ENCODE results near the gene PTPRE. TPM values are rescaled to one million over a fixed set of nuclear protein-coding genes. Genes with fewer than 3 reads are reported as not detected.

PTPRE gene
- total RNA-seq, 1 experiment from 2014 or later: 0.50 TPM

DNA sequence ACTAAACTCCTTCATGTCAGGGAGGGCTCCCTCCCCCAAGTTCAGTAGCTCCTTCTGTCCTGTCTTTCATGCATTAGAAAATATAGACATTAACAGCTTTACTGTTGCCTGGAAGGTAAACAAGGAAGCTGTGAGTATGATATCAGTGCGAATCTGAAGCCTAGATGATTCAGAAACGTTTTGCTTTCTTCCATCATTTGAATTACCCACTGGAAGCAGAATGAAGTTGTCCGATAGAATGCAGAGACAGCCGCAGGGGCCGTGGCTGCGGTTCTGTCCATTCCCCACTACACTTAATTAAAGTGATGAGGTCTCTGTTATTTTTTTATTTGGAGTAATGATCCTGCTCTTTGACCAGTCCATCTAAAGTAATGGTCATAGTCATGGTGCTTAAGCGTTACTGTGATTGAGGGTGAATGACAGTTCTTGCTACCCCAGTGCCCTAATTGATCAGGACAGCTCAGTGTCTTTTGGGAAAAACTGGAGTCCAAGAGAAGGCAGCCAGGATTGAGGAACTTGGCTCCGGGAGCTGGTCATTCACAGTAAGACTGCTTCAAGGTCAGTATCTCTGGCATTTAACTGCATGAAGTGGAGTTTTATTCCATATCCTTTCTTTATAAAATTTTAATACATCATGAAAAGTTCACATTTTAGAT lies 69.9 kb downstream of the PTPRE start:
- H3K27ac Mint-ChIP-seq (ENCODE audit: unreplicated experiment): no peak overlapping the region
- no peak overlapping the region for H3K4me3 Mint-ChIP-seq (ENCODE audit: unreplicated experiment)
- no peaks in the 10 kb centered on the region for H3K36me3 Mint-ChIP-seq (ENCODE audit: insufficient read depth, unreplicated experiment)
- intact Hi-C loops (cut with micrococcal nuclease; ENCODE audit: unreplicated experiment): no loop called here
- H3K4me3 ChIP-seq (ENCODE audit: low read depth, low read length): no peak overlapping the region
- DNase-seq: no peak
- BruUV-seq (replicated peaks): no TSS peak
- H3K36me3 ChIP-seq (ENCODE audit: control insufficient read depth, insufficient read depth, low read length): no peaks in the 10 kb centered on the region
- no peaks in the 10 kb centered on the region for H3K9me3 Mint-ChIP-seq (ENCODE audit: unreplicated experiment)
- TF ChIP-seq, protein P1, sequence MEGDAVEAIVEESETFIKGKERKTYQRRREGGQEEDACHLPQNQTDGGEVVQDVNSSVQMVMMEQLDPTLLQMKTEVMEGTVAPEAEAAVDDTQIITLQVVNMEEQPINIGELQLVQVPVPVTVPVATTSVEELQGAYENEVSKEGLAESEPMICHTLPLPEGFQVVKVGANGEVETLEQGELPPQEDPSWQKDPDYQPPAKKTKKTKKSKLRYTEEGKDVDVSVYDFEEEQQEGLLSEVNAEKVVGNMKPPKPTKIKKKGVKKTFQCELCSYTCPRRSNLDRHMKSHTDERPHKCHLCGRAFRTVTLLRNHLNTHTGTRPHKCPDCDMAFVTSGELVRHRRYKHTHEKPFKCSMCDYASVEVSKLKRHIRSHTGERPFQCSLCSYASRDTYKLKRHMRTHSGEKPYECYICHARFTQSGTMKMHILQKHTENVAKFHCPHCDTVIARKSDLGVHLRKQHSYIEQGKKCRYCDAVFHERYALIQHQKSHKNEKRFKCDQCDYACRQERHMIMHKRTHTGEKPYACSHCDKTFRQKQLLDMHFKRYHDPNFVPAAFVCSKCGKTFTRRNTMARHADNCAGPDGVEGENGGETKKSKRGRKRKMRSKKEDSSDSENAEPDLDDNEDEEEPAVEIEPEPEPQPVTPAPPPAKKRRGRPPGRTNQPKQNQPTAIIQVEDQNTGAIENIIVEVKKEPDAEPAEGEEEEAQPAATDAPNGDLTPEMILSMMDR (IDR thresholded peaks at IDR 0.05; ENCODE audit: insufficient read depth in 1 of 2, low read depth in 1 of 2, low read length in 1 of 2, severe bottlenecking in 1 of 2, unreplicated experiment in 1 of 2): no peak
- no peaks in the 10 kb centered on the region for H3K4me1 Mint-ChIP-seq (ENCODE audit: low read depth, unreplicated experiment)
- H3K27me3 ChIP-seq (replicated peaks; ENCODE audit: control insufficient read depth, insufficient read depth, low read length): no peaks in the 10 kb centered on the region
- H3K9me3 ChIP-seq: no peaks in the 10 kb centered on the region
- POLR2A ChIA-PET: no interaction called here
- CTCF ChIA-PET: no interaction called here
- no peaks in the 10 kb centered on the region for H3K4me1 ChIP-seq
- H3K27me3 Mint-ChIP-seq (ENCODE audit: insufficient read depth, unreplicated experiment): peaks cover 6% of the 10 kb centered on the region

DNA sequence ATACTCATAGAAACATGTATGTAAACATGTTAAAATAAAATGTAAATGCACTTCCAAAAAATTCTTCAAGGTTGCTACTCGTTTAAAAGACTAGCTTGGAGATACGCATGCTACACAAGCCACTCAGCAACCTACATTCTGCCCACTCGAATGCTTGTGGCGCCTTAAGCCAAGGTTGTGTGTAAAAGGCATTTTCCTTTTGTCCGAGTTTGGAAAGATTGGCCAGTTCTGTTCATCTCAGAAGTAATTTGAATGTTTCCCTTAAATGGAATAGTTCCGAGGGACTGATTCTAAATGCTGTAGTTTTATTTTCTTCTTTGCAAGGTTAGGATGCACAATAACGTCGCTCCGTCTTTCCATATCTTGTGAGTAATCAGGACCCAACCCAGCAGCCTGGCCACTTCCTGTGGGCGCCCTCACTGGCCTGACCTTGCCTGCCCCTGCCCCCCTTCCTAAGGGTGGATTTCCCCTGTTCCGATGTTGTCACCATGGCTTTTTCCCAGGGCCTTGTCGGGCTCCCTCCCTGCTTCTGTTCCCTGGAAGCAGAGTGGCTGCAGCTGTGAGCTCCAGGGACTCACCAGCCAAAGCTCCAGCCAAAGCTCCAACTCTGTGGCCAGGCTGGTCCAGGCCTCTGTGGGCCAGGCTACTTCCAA lies 70.6 kb downstream of the PTPRE start:
- no peak overlapping the region for H3K27ac Mint-ChIP-seq (ENCODE audit: unreplicated experiment)
- ChIA-PET POLR2A (no interaction called here), CTCF (no interaction called here)
- no TSS peak for BruUV-seq (replicated peaks)
- no peaks in the 10 kb centered on the region for H3K9me3 ChIP-seq
- intact Hi-C loops (cut with micrococcal nuclease; ENCODE audit: unreplicated experiment): no loop called here
- H3K4me3 Mint-ChIP-seq (ENCODE audit: unreplicated experiment): no peak overlapping the region
- H3K9me3 Mint-ChIP-seq (ENCODE audit: unreplicated experiment): no peaks in the 10 kb centered on the region
- no peaks in the 10 kb centered on the region for H3K36me3 Mint-ChIP-seq (ENCODE audit: insufficient read depth, unreplicated experiment)
- H3K4me1 ChIP-seq: no peaks in the 10 kb centered on the region
- H3K27me3 Mint-ChIP-seq (ENCODE audit: insufficient read depth, unreplicated experiment): peaks cover 6% of the 10 kb centered on the region
- no peaks in the 10 kb centered on the region for H3K36me3 ChIP-seq (ENCODE audit: control insufficient read depth, insufficient read depth, low read length)
- no peak overlapping the region for H3K4me3 ChIP-seq (ENCODE audit: low read depth, low read length)
- DNase-seq: no peak
- H3K4me1 Mint-ChIP-seq (ENCODE audit: low read depth, unreplicated experiment): no peaks in the 10 kb centered on the region
- no peaks in the 10 kb centered on the region for H3K27me3 ChIP-seq (replicated peaks; ENCODE audit: control insufficient read depth, insufficient read depth, low read length)
- TF ChIP-seq, protein P1 (IDR thresholded peaks at IDR 0.05; ENCODE audit: insufficient read depth in 1 of 2, low read depth in 1 of 2, low read length in 1 of 2, severe bottlenecking in 1 of 2, unreplicated experiment in 1 of 2): no peak

GRCh38 chr10:127978481-127978880 lies 71.6 kb downstream of the PTPRE start:
- Mint-ChIP-seq H3K27me3 (ENCODE audit: insufficient read depth, unreplicated experiment) (peaks cover 6% of the 10 kb centered on the region), H3K4me1 (ENCODE audit: low read depth, unreplicated experiment) (no peaks in the 10 kb centered on the region), H3K4me3 (ENCODE audit: unreplicated experiment) (no peak overlapping the region), H3K36me3 (ENCODE audit: insufficient read depth, unreplicated experiment) (no peaks in the 10 kb centered on the region), H3K27ac (ENCODE audit: unreplicated experiment) (no peak overlapping the region), H3K9me3 (ENCODE audit: unreplicated experiment) (no peaks in the 10 kb centered on the region)
- no peak overlapping the region for H3K4me3 ChIP-seq (ENCODE audit: low read depth, low read length)
- BruUV-seq (replicated peaks): no TSS peak
- no peaks in the 10 kb centered on the region for H3K27me3 ChIP-seq (replicated peaks; ENCODE audit: control insufficient read depth, insufficient read depth, low read length)
- intact Hi-C loops (cut with micrococcal nuclease; ENCODE audit: unreplicated experiment): no loop called here
- ChIA-PET POLR2A (no interaction called here), CTCF (no interaction called here)
- TF ChIP-seq, protein P1 (IDR thresholded peaks at IDR 0.05; ENCODE audit: insufficient read depth in 1 of 2, low read depth in 1 of 2, low read length in 1 of 2, severe bottlenecking in 1 of 2, unreplicated experiment in 1 of 2): no peak
- no peak for DNase-seq
- no peaks in the 10 kb centered on the region for H3K9me3 ChIP-seq
- H3K4me1 ChIP-seq: no peaks in the 10 kb centered on the region
- H3K36me3 ChIP-seq (ENCODE audit: control insufficient read depth, insufficient read depth, low read length): no peaks in the 10 kb centered on the region
